Measurements from ENCODE around the gene RNF144A.
A peak's percentile ranks its signal among the peaks of the same experiment; 100 is the strongest.
"Not testable (repeated sequence)": the region's sequence is repeated elsewhere in the genome, so short reads cannot be mapped to it uniquely, and the experiment has no call there.

Gene RNF144A

GRCh38 chr2:6993229-6993640 lies 76.0 kb downstream of the RNF144A start:
- no peak overlapping the region for H3K9ac ChIP-seq (ENCODE audit: low read length)
- no peak overlapping the region for H3K4me3 ChIP-seq (ENCODE audit: low read length)
- no peaks in the 10 kb centered on the region for H3K4me1 ChIP-seq (ENCODE audit: control insufficient read depth, insufficient read depth, low read length)
- H3K36me3 ChIP-seq (ENCODE audit: control insufficient read depth, insufficient read depth, low read length): no peaks in the 10 kb centered on the region
- H3K27ac ChIP-seq (ENCODE audit: low read depth, low read length): no peak overlapping the region
- no peaks in the 10 kb centered on the region for H3K27me3 ChIP-seq (ENCODE audit: control insufficient read depth, insufficient read depth, low read length)

GRCh38 chr2:6993936-6994335 lies 76.7 kb downstream of the RNF144A start:
- no peak overlapping the region for H3K4me3 ChIP-seq (ENCODE audit: low read length)
- no peaks in the 10 kb centered on the region for H3K4me1 ChIP-seq (ENCODE audit: control insufficient read depth, insufficient read depth, low read length)
- H3K27me3 ChIP-seq (ENCODE audit: control insufficient read depth, insufficient read depth, low read length): no peaks in the 10 kb centered on the region
- H3K27ac ChIP-seq (ENCODE audit: low read depth, low read length): no peak overlapping the region
- no peak overlapping the region for H3K9ac ChIP-seq (ENCODE audit: low read length)
- no peaks in the 10 kb centered on the region for H3K36me3 ChIP-seq (ENCODE audit: control insufficient read depth, insufficient read depth, low read length)

GRCh38 chr2:6994536-6995128 lies 77.4 kb downstream of the RNF144A start:
- Histone ChIP-seq H3K36me3 (ENCODE audit: control insufficient read depth, insufficient read depth, low read length) (no peaks in the 10 kb centered on the region), H3K9ac (ENCODE audit: low read length) (no peak overlapping the region), H3K4me3 (ENCODE audit: low read length) (no peak overlapping the region), H3K27ac (ENCODE audit: low read depth, low read length) (no peak overlapping the region), H3K4me1 (ENCODE audit: control insufficient read depth, insufficient read depth, low read length) (no peaks in the 10 kb centered on the region), H3K27me3 (ENCODE audit: control insufficient read depth, insufficient read depth, low read length) (no peaks in the 10 kb centered on the region)

GRCh38 chr2:6995391-6996097 lies 78.3 kb downstream of the RNF144A start:
- H3K9ac ChIP-seq (ENCODE audit: low read length): no peak overlapping the region

GRCh38 chr2:6999211-6999877 lies 82.1 kb downstream of the RNF144A start:
- H3K4me3 ChIP-seq (ENCODE audit: low read length): no peak overlapping the region
- no peak overlapping the region for H3K9ac ChIP-seq (ENCODE audit: low read length)
- no peaks in the 10 kb centered on the region for H3K4me1 ChIP-seq (ENCODE audit: control insufficient read depth, insufficient read depth, low read length)
- H3K27ac ChIP-seq (ENCODE audit: low read depth, low read length): no peak overlapping the region
- H3K36me3 ChIP-seq (ENCODE audit: control insufficient read depth, insufficient read depth, low read length): no peaks in the 10 kb centered on the region
- H3K27me3 ChIP-seq (ENCODE audit: control insufficient read depth, insufficient read depth, low read length): no peaks in the 10 kb centered on the region

More at GRCh38 chr2:6995391-6996097, 78.3 kb downstream of the RNF144A start:
- Histone ChIP-seq H3K36me3 (ENCODE audit: control insufficient read depth, insufficient read depth, low read length) (no peaks in the 10 kb centered on the region), H3K4me3 (ENCODE audit: low read length) (no peak overlapping the region), H3K27ac (ENCODE audit: low read depth, low read length) (no peak overlapping the region), H3K27me3 (ENCODE audit: control insufficient read depth, insufficient read depth, low read length) (no peaks in the 10 kb centered on the region), H3K4me1 (ENCODE audit: control insufficient read depth, insufficient read depth, low read length) (no peaks in the 10 kb centered on the region)

GRCh38 chr2:7001395-7001794 lies 84.2 kb downstream of the RNF144A start:
- H3K27ac ChIP-seq (ENCODE audit: low read depth, low read length); H3K4me1 ChIP-seq (ENCODE audit: control insufficient read depth, insufficient read depth, low read length); H3K4me3 ChIP-seq (ENCODE audit: low read length); H3K9ac ChIP-seq (ENCODE audit: low read length); H3K27me3 ChIP-seq (ENCODE audit: control insufficient read depth, insufficient read depth, low read length); H3K36me3 ChIP-seq (ENCODE audit: control insufficient read depth, insufficient read depth, low read length): not testable (repeated sequence)

- H3K9ac ChIP-seq (ENCODE audit: low read length): no peak overlapping the region
- peaks cover 20% of the 10 kb centered on the region for H3K4me1 ChIP-seq (ENCODE audit: control insufficient read depth, insufficient read depth, low read length)
- no peaks in the 10 kb centered on the region for H3K36me3 ChIP-seq (ENCODE audit: control insufficient read depth, insufficient read depth, low read length)
- no peaks in the 10 kb centered on the region for H3K27me3 ChIP-seq (ENCODE audit: control insufficient read depth, insufficient read depth, low read length)
- H3K4me3 ChIP-seq (ENCODE audit: low read length): no peak overlapping the region
- no peak overlapping the region for H3K27ac ChIP-seq (ENCODE audit: low read depth, low read length)
Observed at GRCh38 chr2:7003895-7004294, 86.7 kb downstream of the RNF144A start.

- Histone ChIP-seq H3K27me3 (ENCODE audit: control insufficient read depth, insufficient read depth, low read length) (no peaks in the 10 kb centered on the region), H3K4me1 (ENCODE audit: control insufficient read depth, insufficient read depth, low read length) (peaks cover 27% of the 10 kb centered on the region), H3K4me3 (ENCODE audit: low read length) (no peak overlapping the region), H3K27ac (ENCODE audit: low read depth, low read length) (no peak overlapping the region), H3K36me3 (ENCODE audit: control insufficient read depth, insufficient read depth, low read length) (no peaks in the 10 kb centered on the region), H3K9ac (ENCODE audit: low read length) (no peak overlapping the region)
Observed at GRCh38 chr2:7004636-7005035, 87.4 kb downstream of the RNF144A start.

GRCh38 chr2:7007488-7007845 lies 90.3 kb downstream of the RNF144A start:
- no peak overlapping the region for H3K4me3 ChIP-seq (ENCODE audit: low read length)
- no peaks in the 10 kb centered on the region for H3K36me3 ChIP-seq (ENCODE audit: control insufficient read depth, insufficient read depth, low read length)
- no peaks in the 10 kb centered on the region for H3K27me3 ChIP-seq (ENCODE audit: control insufficient read depth, insufficient read depth, low read length)
- peaks cover 35% of the 10 kb centered on the region for H3K4me1 ChIP-seq (ENCODE audit: control insufficient read depth, insufficient read depth, low read length)
- no peak overlapping the region for H3K9ac ChIP-seq (ENCODE audit: low read length)
- peak overlapping the region; percentile 42 for H3K27ac ChIP-seq (ENCODE audit: low read depth, low read length)

GRCh38 chr2:7007846-7008741 lies 90.9 kb downstream of the RNF144A start:
- Histone ChIP-seq H3K27ac (ENCODE audit: low read depth, low read length) (peak overlapping the region; percentile 42), H3K4me3 (ENCODE audit: low read length) (no peak overlapping the region), H3K9ac (ENCODE audit: low read length) (no peak overlapping the region), H3K36me3 (ENCODE audit: control insufficient read depth, insufficient read depth, low read length) (no peaks in the 10 kb centered on the region), H3K4me1 (ENCODE audit: control insufficient read depth, insufficient read depth, low read length) (peaks cover 39% of the 10 kb centered on the region), H3K27me3 (ENCODE audit: control insufficient read depth, insufficient read depth, low read length) (no peaks in the 10 kb centered on the region)

- no peaks in the 10 kb centered on the region for H3K36me3 ChIP-seq (ENCODE audit: control insufficient read depth, insufficient read depth, low read length)
- H3K27ac ChIP-seq (ENCODE audit: low read depth, low read length): peak overlapping the region; percentile 67
- H3K4me1 ChIP-seq (ENCODE audit: control insufficient read depth, insufficient read depth, low read length): peaks cover 48% of the 10 kb centered on the region
- H3K27me3 ChIP-seq (ENCODE audit: control insufficient read depth, insufficient read depth, low read length): no peaks in the 10 kb centered on the region
- no peak overlapping the region for H3K9ac ChIP-seq (ENCODE audit: low read length)
- H3K4me3 ChIP-seq (ENCODE audit: low read length): no peak overlapping the region
Observed at GRCh38 chr2:7009207-7009911, 92.1 kb downstream of the RNF144A start.

Measured in rectal smooth muscle tissue (tissue), 1 donor.